DMS53 treated with DMSO at 0.1 percent for 48 hours (cell line): ENCODE results near the gene P2RY2.
"Not testable (repeated sequence)": the region's sequence is repeated elsewhere in the genome, so short reads cannot be mapped to it uniquely, and the experiment has no call there.

Source experiments
- DNase-seq: peaks from one replicate; lab custom pipeline; 2025; ENCODE audit not compliant: unreplicated experiment; lab: John Stamatoyannopoulos, UW

Gene P2RY2

GRCh38 chr11:73265853-73266645 is 48.0 kb downstream of the P2RY2 start:
- DNase-seq: no peak

- DNase-seq: no peak
Measured at GRCh38 chr11:73266646-73267020, 48.6 kb downstream of the P2RY2 start.

- no peak for DNase-seq
Measured at GRCh38 chr11:73267122-73267846, 49.2 kb downstream of the P2RY2 start.

- no peak for DNase-seq
Measured at GRCh38 chr11:73267906-73268540, 49.9 kb downstream of the P2RY2 start.

GRCh38 chr11:73268671-73269271 is 50.7 kb downstream of the P2RY2 start:
- DNase-seq: no peak

- DNase-seq: peak; percentile 45
Measured at GRCh38 chr11:73269459-73270015, 51.5 kb downstream of the P2RY2 start.

- no peak for DNase-seq
Measured at GRCh38 chr11:73270016-73270854, 52.2 kb downstream of the P2RY2 start.

- no peak for DNase-seq
Measured at GRCh38 chr11:73270855-73271477, 52.9 kb downstream of the P2RY2 start.

GRCh38 chr11:73271478-73271865 is 53.4 kb downstream of the P2RY2 start:
- not testable (repeated sequence) for DNase-seq

GRCh38 chr11:73271936-73272679 is 54.0 kb downstream of the P2RY2 start, which contains the start of gene P2RY6:
Gene P2RY6 (plus strand): TSS chr11:73272338. CDS start chr11:73296519, 24,181 bp downstream.
- DNase-seq: peak; percentile 84

- DNase-seq: no peak
Measured at GRCh38 chr11:73272680-73273038, 54.6 kb downstream of the P2RY2 start.

- no peak for DNase-seq
Measured at GRCh38 chr11:73273222-73273895, 55.3 kb downstream of the P2RY2 start.

- DNase-seq: not testable (repeated sequence)
Measured at GRCh38 chr11:73274191-73274590, 56.1 kb downstream of the P2RY2 start.

- DNase-seq: no peak
Measured at GRCh38 chr11:73274722-73275380, 56.8 kb downstream of the P2RY2 start.

- DNase-seq: no peak
Measured at GRCh38 chr11:73275381-73275750, 57.3 kb downstream of the P2RY2 start.

GRCh38 chr11:73277467-73277866 is 59.4 kb downstream of the P2RY2 start:
- DNase-seq: no peak

- no peak for DNase-seq
Measured at GRCh38 chr11:73280626-73281025, 62.5 kb downstream of the P2RY2 start.

- no peak for DNase-seq
Measured at GRCh38 chr11:73281201-73281741, 63.2 kb downstream of the P2RY2 start.
